Activated naive CD4-positive, alpha-beta T cell treated with Interleukin-2 at 50 U/mL for 16 hours (primary cell): ENCODE measurements around the gene STRIP2.
"Not testable (repeated sequence)": the region's sequence is repeated elsewhere in the genome, so short reads cannot be mapped to it uniquely, and the experiment has no call there.

ENCODE experiments used
- DNase-seq: peaks from one replicate; pipeline ENCODE4 v3.0.0-alpha.2; 2020

The STRIP2 gene

DNA sequence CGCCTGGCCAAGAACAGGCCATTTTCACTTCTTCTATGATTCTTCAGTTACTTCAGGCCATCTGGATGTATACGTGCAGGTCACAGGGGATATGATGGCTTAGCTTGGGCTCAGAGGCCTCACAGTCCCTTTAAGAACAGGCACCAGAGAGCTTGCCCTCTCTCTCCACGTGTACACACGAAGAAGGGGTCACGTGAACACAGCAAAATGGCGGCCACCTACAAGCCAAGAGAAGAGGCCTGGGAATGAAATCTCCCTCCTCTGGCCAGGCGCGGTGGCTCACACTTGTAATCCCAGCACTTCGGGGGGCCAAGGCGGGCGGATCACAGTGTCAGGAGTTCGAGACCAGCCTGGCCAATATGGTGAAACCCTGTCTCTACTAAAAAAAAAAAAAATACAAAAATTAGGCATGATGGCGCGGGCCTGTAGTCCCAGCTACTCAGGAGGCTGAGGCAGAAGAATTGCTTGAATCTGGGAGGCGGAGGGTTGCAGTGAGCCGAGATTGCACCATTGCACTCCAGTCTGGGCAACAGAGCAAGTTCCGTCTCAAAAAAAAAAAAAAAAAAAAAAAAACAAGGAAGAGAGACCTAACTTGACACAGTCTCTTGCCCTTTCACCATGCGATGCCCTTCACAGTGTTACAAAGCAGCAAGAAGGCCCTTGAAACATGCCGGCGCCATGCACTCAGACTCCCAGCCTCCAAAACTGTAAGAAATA lies 100.5 kb downstream of the STRIP2 start:
- not testable (repeated sequence) for DNase-seq

DNA sequence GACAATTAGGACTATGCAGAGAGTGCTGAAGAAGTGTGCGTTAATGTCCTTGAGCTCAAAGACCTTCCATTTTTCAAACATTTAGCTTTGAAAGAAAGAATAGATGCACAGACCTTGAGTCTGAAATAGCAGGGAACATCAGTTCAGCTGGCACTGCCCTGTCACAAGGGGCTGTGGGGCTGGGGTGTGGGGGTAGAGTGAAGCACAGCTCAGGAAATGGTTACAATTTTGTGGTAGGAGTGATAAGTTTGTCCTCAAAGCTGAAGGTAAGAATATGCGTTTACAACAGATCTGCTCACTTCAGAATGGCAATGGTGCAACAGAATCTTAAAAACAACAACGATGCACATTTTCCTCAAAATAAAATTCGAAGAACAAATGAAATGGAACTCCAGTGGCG lies 101.7 kb downstream of the STRIP2 start:
- no peak for DNase-seq

- no peak for DNase-seq
Observed at GRCh38 chr7:129536323-129536722, 102.1 kb downstream of the STRIP2 start.
